HG03521 (cell line): ENCODE results near the gene TPRA1.
"Not testable (repeated sequence)": the region's sequence is repeated elsewhere in the genome, so short reads cannot be mapped to it uniquely, and the experiment has no call there.

Source experiments
- ATAC-seq: cut with Tn5 transposase; IDR thresholded peaks from one replicate; pipeline ENCODE4 v1.9.1; 2021; ENCODE audit warnings: mild to moderate bottlenecking, moderate library complexity; ENCODE audit not compliant: unreplicated experiment

Gene TPRA1

GRCh38 chr3:127539366-127540060 is 51.0 kb downstream of the TPRA1 start:
- no peak for ATAC-seq

GRCh38 chr3:127538569-127538968 is 52.0 kb downstream of the TPRA1 start:
- no peak for ATAC-seq

GRCh38 chr3:127536830-127537812 is 53.4 kb downstream of the TPRA1 start:
- no peak for ATAC-seq

GRCh38 chr3:127535901-127536829 is 54.4 kb downstream of the TPRA1 start:
- no peak for ATAC-seq

GRCh38 chr3:127535106-127535785 is 55.3 kb downstream of the TPRA1 start:
- ATAC-seq = no peak

- ATAC-seq = no peak
Observed at GRCh38 chr3:127534564-127534963, 56.0 kb downstream of the TPRA1 start.

GRCh38 chr3:127534161-127534451 is 56.4 kb downstream of the TPRA1 start:
- no peak for ATAC-seq

- no peak for ATAC-seq
Observed at GRCh38 chr3:127532561-127533203, 57.9 kb downstream of the TPRA1 start.

- no peak for ATAC-seq
Observed at GRCh38 chr3:127531821-127532220, 58.7 kb downstream of the TPRA1 start.

GRCh38 chr3:127530863-127531262 is 59.7 kb downstream of the TPRA1 start:
- not testable (repeated sequence) for ATAC-seq

GRCh38 chr3:127529346-127530188 is 61.0 kb downstream of the TPRA1 start:
- ATAC-seq = no peak

GRCh38 chr3:127525373-127525772 is 65.2 kb downstream of the TPRA1 start:
- no peak for ATAC-seq

GRCh38 chr3:127524296-127524896 is 66.1 kb downstream of the TPRA1 start:
- ATAC-seq = no peak
